Measurements from ENCODE around the gene ZYX.

The ZYX gene

GRCh38 chr7:143380646-143381426 lies at the start of gene ZYX:
Gene ZYX (plus strand): TSS chr7:143381345. CDS start chr7:143381572, 227 bp downstream.
- DNase-seq (ENCODE audit: low read depth in 2 of 2), result peak; percentile 74

GRCh38 chr7:143334244-143334643 lies 46.9 kb upstream of the ZYX start:
- DNase-seq (ENCODE audit: low read depth in 2 of 2), result no peak

- DNase-seq (ENCODE audit: low read depth in 2 of 2), result no peak
Measured at GRCh38 chr7:143337216-143337615, 43.9 kb upstream of the ZYX start.

- DNase-seq (ENCODE audit: low read depth in 2 of 2), result no peak
Measured at GRCh38 chr7:143341842-143342241, 39.3 kb upstream of the ZYX start.

- DNase-seq (ENCODE audit: low read depth in 2 of 2), result no peak
Measured at GRCh38 chr7:143343596-143343995, 37.5 kb upstream of the ZYX start.

GRCh38 chr7:143345428-143345900 lies 35.7 kb upstream of the ZYX start:
- DNase-seq (ENCODE audit: low read depth in 2 of 2), result peak in 1 of 2 donors; percentile 43

GRCh38 chr7:143346018-143346417 lies 35.1 kb upstream of the ZYX start:
- no peak for DNase-seq (ENCODE audit: low read depth in 2 of 2)

- DNase-seq (ENCODE audit: low read depth in 2 of 2), result no peak
Measured at GRCh38 chr7:143347950-143348349, 33.2 kb upstream of the ZYX start.

- DNase-seq (ENCODE audit: low read depth in 2 of 2), result no peak
Measured at GRCh38 chr7:143351060-143351459, 30.1 kb upstream of the ZYX start.

- DNase-seq (ENCODE audit: low read depth in 2 of 2), result no peak
Measured at GRCh38 chr7:143351574-143351973, 29.6 kb upstream of the ZYX start.

- no peak for DNase-seq (ENCODE audit: low read depth in 2 of 2)
Measured at GRCh38 chr7:143352531-143353002, 28.6 kb upstream of the ZYX start.

- no peak for DNase-seq (ENCODE audit: low read depth in 2 of 2)
Measured at GRCh38 chr7:143354376-143354775, 26.8 kb upstream of the ZYX start.

GRCh38 chr7:143354965-143355364 lies 26.2 kb upstream of the ZYX start:
- DNase-seq (ENCODE audit: low read depth in 2 of 2), result no peak

GRCh38 chr7:143355450-143356385 lies 25.4 kb upstream of the ZYX start:
- no peak for DNase-seq (ENCODE audit: low read depth in 2 of 2)

- no peak for DNase-seq (ENCODE audit: low read depth in 2 of 2)
Measured at GRCh38 chr7:143356414-143357050, 24.6 kb upstream of the ZYX start.

- DNase-seq (ENCODE audit: low read depth in 2 of 2), result no peak
Measured at GRCh38 chr7:143358626-143359025, 22.5 kb upstream of the ZYX start.

- no peak for DNase-seq (ENCODE audit: low read depth in 2 of 2)
Measured at GRCh38 chr7:143359771-143360353, 21.3 kb upstream of the ZYX start.

GRCh38 chr7:143360788-143361551 lies 20.2 kb upstream of the ZYX start:
- DNase-seq (ENCODE audit: low read depth in 2 of 2), result no peak

- DNase-seq (ENCODE audit: low read depth in 2 of 2), result no peak
Measured at GRCh38 chr7:143361552-143362130, 19.5 kb upstream of the ZYX start.
